Calu3 (cell line): ENCODE data around the gene DDX4. TPM values are rescaled to one million over a fixed set of nuclear protein-coding genes. Genes with fewer than 3 reads are reported as not detected.

Experiments
- BruUV-seq: library from RNA; stranded (reverse); fragments of 400-500 nt; replicated peaks from 2 replicates; lab custom pipeline; 2021; lab: Mats Ljungman, UMichigan
- CTCF ChIA-PET: fragments of 300-600 bp; sonication (Branson Sonifier 250); formaldehyde crosslinking; loops from one replicate; lab custom pipeline; 2022; ENCODE audit warnings: antibody characterized with exemption; lab: Charles Lee
- DNase-seq: peaks from one replicate; pipeline ENCODE4 v3.0.0; 2022
- H3K27ac Mint-ChIP-seq: one replicate; pipeline ENCODE4 v1.8.0; 2022; ENCODE audit warnings: mixed read lengths; ENCODE audit not compliant: unreplicated experiment
- H3K27me3 Mint-ChIP-seq: one replicate; pipeline ENCODE4 v1.8.0; 2022; ENCODE audit warnings: mixed read lengths; ENCODE audit not compliant: unreplicated experiment
- H3K36me3 Mint-ChIP-seq: one replicate; pipeline ENCODE4 v1.8.0; 2022; ENCODE audit warnings: mild to moderate bottlenecking, moderate library complexity, mixed read lengths; ENCODE audit not compliant: insufficient read depth, unreplicated experiment
- H3K4me1 Mint-ChIP-seq: one replicate; pipeline ENCODE4 v1.8.0; 2022; ENCODE audit warnings: mild to moderate bottlenecking, low read depth, mixed read lengths; ENCODE audit not compliant: unreplicated experiment
- H3K4me3 Mint-ChIP-seq: one replicate; pipeline ENCODE4 v1.8.0; 2022; ENCODE audit warnings: mild to moderate bottlenecking, low read depth, moderate library complexity, mixed read lengths; ENCODE audit not compliant: unreplicated experiment
- H3K9me3 Mint-ChIP-seq: one replicate; pipeline ENCODE4 v1.8.0; 2022; ENCODE audit warnings: low read depth, mixed read lengths; ENCODE audit not compliant: unreplicated experiment
- intact Hi-C: fragments of 100-400 bp; cut with micrococcal nuclease; formaldehyde crosslinking; loops from one replicate; pipeline ENCODE4 v1.10.0; 2022; ENCODE audit not compliant: unreplicated experiment
- total RNA-seq: library from RNA; stranded (reverse); gene quantifications from 2 replicates; pipeline ENCODE4 v1.2.3, GENCODE V29; 2022
- TF ChIP-seq, protein P1 (sequence below): fragments of 200-600 bp; IDR thresholded peaks from one replicate; pipeline ENCODE4 v1.8.0; 2022; ENCODE audit warnings: antibody characterized with exemption; ENCODE audit not compliant: unreplicated experiment

The DDX4 gene
- total RNA-seq, 1 experiment from 2014 or later, result not detected

DNA sequence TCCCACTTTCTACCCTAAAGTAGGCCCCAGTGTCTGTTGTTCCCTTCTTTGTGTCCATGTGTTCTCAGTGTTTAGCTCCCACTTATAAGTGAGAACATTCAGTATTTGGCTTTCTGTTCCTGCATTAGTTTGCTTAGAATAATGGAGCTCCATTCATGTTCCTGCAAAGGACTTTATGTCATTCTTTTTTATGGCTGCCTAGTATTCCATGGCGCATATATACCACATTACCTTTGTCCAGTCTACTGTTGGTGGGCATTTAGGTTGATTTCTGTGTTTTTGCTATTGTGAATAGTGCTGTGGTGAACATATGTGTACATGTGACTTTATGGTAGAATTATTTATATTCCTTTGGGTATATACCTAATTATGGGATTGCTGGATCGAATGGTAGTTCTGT lies 30.4 kb downstream of the DDX4 start:
- no TSS peak for BruUV-seq
- intact Hi-C loops, result no loop called here
- Mint-ChIP-seq H3K27me3 (no peaks in the 10 kb centered on the region), H3K4me1 (peaks cover 11% of the 10 kb centered on the region), H3K4me3 (no peak overlapping the region), H3K27ac (no peak overlapping the region), H3K36me3 (no peaks in the 10 kb centered on the region), H3K9me3 (peaks cover 3% of the 10 kb centered on the region)
- DNase-seq, result no peak
- TF ChIP-seq, protein P1, sequence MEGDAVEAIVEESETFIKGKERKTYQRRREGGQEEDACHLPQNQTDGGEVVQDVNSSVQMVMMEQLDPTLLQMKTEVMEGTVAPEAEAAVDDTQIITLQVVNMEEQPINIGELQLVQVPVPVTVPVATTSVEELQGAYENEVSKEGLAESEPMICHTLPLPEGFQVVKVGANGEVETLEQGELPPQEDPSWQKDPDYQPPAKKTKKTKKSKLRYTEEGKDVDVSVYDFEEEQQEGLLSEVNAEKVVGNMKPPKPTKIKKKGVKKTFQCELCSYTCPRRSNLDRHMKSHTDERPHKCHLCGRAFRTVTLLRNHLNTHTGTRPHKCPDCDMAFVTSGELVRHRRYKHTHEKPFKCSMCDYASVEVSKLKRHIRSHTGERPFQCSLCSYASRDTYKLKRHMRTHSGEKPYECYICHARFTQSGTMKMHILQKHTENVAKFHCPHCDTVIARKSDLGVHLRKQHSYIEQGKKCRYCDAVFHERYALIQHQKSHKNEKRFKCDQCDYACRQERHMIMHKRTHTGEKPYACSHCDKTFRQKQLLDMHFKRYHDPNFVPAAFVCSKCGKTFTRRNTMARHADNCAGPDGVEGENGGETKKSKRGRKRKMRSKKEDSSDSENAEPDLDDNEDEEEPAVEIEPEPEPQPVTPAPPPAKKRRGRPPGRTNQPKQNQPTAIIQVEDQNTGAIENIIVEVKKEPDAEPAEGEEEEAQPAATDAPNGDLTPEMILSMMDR, result no peak
- CTCF ChIA-PET, result no interaction called here

GRCh38 chr5:55771175-55771655 lies 33.4 kb downstream of the DDX4 start:
- no peaks in the 10 kb centered on the region for H3K36me3 Mint-ChIP-seq
- DNase-seq, result no peak
- CTCF ChIA-PET, result no interaction called here
- intact Hi-C loops, result no loop called here
- TF ChIP-seq, protein P1, result no peak
- BruUV-seq, result no TSS peak
- no peak overlapping the region for H3K4me3 Mint-ChIP-seq
- peaks cover 3% of the 10 kb centered on the region for H3K9me3 Mint-ChIP-seq
- peaks cover 15% of the 10 kb centered on the region for H3K4me1 Mint-ChIP-seq
- H3K27ac Mint-ChIP-seq, result no peak overlapping the region
- no peaks in the 10 kb centered on the region for H3K27me3 Mint-ChIP-seq

- Mint-ChIP-seq H3K36me3 (no peaks in the 10 kb centered on the region), H3K4me3 (no peak overlapping the region), H3K4me1 (peaks cover 15% of the 10 kb centered on the region), H3K9me3 (peaks cover 3% of the 10 kb centered on the region), H3K27me3 (no peaks in the 10 kb centered on the region), H3K27ac (no peak overlapping the region)
- TF ChIP-seq, protein P1, result no peak
- BruUV-seq, result no TSS peak
- DNase-seq, result peak; percentile 29
- intact Hi-C loops, result no loop called here
- CTCF ChIA-PET, result no interaction called here
Measured at GRCh38 chr5:55773057-55773456, 35.2 kb downstream of the DDX4 start.

DNA sequence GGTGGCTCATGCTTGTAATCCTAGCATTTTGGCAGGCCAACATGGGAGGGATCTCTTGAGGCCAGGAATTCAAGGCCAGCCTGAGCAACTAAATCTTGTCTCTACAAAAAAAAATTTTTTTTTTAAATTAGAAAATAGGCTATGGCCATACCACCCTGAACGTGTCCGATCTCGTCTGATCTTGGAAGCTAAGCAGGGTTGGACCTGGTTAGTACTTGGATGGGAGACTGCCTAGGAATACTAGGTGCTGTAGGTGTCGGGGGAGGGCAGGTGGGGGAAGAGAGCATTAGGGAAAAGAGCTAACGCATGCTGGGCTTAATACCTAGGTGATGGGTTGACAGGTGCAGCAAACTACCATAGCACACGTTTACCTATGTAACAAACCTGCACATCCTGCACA lies 39.5 kb downstream of the DDX4 start:
- intact Hi-C loops, result no loop called here
- TF ChIP-seq, protein P1, result no peak
- BruUV-seq, result no TSS peak
- no peaks in the 10 kb centered on the region for H3K36me3 Mint-ChIP-seq
- no peaks in the 10 kb centered on the region for H3K27me3 Mint-ChIP-seq
- H3K4me3 Mint-ChIP-seq, result no peak overlapping the region
- no peak overlapping the region for H3K27ac Mint-ChIP-seq
- H3K9me3 Mint-ChIP-seq, result no peaks in the 10 kb centered on the region
- H3K4me1 Mint-ChIP-seq, result peaks cover 30% of the 10 kb centered on the region
- CTCF ChIA-PET, result no interaction called here
- DNase-seq, result no peak
